ENCODE measurements around the gene ARMC7. TPM values are rescaled to one million over a fixed set of nuclear protein-coding genes. Genes with fewer than 3 reads are reported as not detected.
A peak's percentile ranks its signal among the peaks of the same experiment; 100 is the strongest.

The ARMC7 gene
- total RNA-seq, 1 donor from 2014 or later: 12.0 TPM

GRCh38 chr17:75108193-75108592, 1.6 kb upstream of the ARMC7 start:
- Mint-ChIP-seq H3K4me3 (peak overlapping the region; percentile 82), H3K9me3 (no peaks in the 10 kb centered on the region), H3K36me3 (peaks cover 21% of the 10 kb centered on the region), H3K27ac (no peak overlapping the region), H3K27me3 (ENCODE audit: low read depth) (peaks cover 7% of the 10 kb centered on the region), H3K4me1 (peaks cover 11% of the 10 kb centered on the region)
- DNase-seq (ENCODE audit: low spot score in 2 of 2, unreplicated experiment in 2 of 2): no peak
- TF ChIP-seq CTCF (IDR thresholded peaks at IDR 0.05; ENCODE audit: unreplicated experiment): no peak

- no peaks in the 10 kb centered on the region for H3K9me3 Mint-ChIP-seq
- peaks cover 13% of the 10 kb centered on the region for H3K4me1 Mint-ChIP-seq
- peaks cover 16% of the 10 kb centered on the region for H3K36me3 Mint-ChIP-seq
- peak overlapping the region; percentile 82 for H3K4me3 Mint-ChIP-seq
- no peak for DNase-seq (ENCODE audit: low spot score in 2 of 2, unreplicated experiment in 2 of 2)
- H3K27ac Mint-ChIP-seq: no peak overlapping the region
- no peak for TF ChIP-seq CTCF (IDR thresholded peaks at IDR 0.05; ENCODE audit: unreplicated experiment)
- peaks cover 7% of the 10 kb centered on the region for H3K27me3 Mint-ChIP-seq (ENCODE audit: low read depth)
Measured at GRCh38 chr17:75109046-75109406, 743 bp upstream of the ARMC7 start.

GRCh38 chr17:75110234-75110937, 617 bp downstream of the ARMC7 start:
- H3K9me3 Mint-ChIP-seq: no peaks in the 10 kb centered on the region
- TF ChIP-seq CTCF (IDR thresholded peaks at IDR 0.05; ENCODE audit: unreplicated experiment): no peak
- peak overlapping the region; percentile 82 for H3K4me3 Mint-ChIP-seq
- peaks cover 7% of the 10 kb centered on the region for H3K27me3 Mint-ChIP-seq (ENCODE audit: low read depth)
- no peak for DNase-seq (ENCODE audit: low spot score in 2 of 2, unreplicated experiment in 2 of 2)
- H3K27ac Mint-ChIP-seq: peak overlapping the region; percentile 39
- peaks cover 13% of the 10 kb centered on the region for H3K36me3 Mint-ChIP-seq
- H3K4me1 Mint-ChIP-seq: peaks cover 18% of the 10 kb centered on the region

GRCh38 chr17:75111777-75112335, 2.1 kb downstream of the ARMC7 start:
- no peaks in the 10 kb centered on the region for H3K9me3 Mint-ChIP-seq
- no peak for TF ChIP-seq CTCF (IDR thresholded peaks at IDR 0.05; ENCODE audit: unreplicated experiment)
- no peak for DNase-seq (ENCODE audit: low spot score in 2 of 2, unreplicated experiment in 2 of 2)
- H3K4me3 Mint-ChIP-seq: peak overlapping the region; percentile 51
- peak overlapping the region; percentile 36 for H3K27ac Mint-ChIP-seq
- H3K36me3 Mint-ChIP-seq: peaks cover 8% of the 10 kb centered on the region
- peaks cover 18% of the 10 kb centered on the region for H3K4me1 Mint-ChIP-seq
- peaks cover 7% of the 10 kb centered on the region for H3K27me3 Mint-ChIP-seq (ENCODE audit: low read depth)

GRCh38 chr17:75113798-75114551, 4.2 kb downstream of the ARMC7 start:
- Mint-ChIP-seq H3K27ac (peak overlapping the region; percentile 26), H3K4me3 (peak overlapping the region; percentile 27), H3K36me3 (peaks cover 9% of the 10 kb centered on the region), H3K9me3 (no peaks in the 10 kb centered on the region), H3K4me1 (peaks cover 12% of the 10 kb centered on the region), H3K27me3 (ENCODE audit: low read depth) (peaks cover under 1% of the 10 kb centered on the region)
- TF ChIP-seq CTCF (IDR thresholded peaks at IDR 0.05; ENCODE audit: unreplicated experiment): peak; percentile 96
- DNase-seq (ENCODE audit: low spot score in 2 of 2, unreplicated experiment in 2 of 2): peak; percentile 68 to 88

Measured in mesothelial cell of epicardium (in vitro differentiated cells).